ENCODE data around the gene ZC3H18.

DNA sequence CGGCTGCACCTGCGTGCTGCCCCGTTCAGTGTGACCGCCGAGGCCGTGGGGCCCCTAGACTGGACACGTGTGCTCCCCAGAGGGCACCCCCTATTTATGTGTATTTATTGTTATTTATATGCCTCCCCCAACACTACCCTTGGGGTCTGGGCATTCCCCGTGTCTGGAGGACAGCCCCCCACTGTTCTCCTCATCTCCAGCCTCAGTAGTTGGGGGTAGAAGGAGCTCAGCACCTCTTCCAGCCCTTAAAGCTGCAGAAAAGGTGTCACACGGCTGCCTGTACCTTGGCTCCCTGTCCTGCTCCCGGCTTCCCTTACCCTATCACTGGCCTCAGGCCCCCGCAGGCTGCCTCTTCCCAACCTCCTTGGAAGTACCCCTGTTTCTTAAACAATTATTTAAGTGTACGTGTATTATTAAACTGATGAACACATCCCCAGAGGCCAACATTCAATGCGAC is 69.9 kb downstream of the ZC3H18 start:
- no peak for TF ChIP-seq TAF1 (IDR thresholded peaks at IDR 0.05; ENCODE audit: low read depth)
- TF ChIP-seq, protein P1, sequence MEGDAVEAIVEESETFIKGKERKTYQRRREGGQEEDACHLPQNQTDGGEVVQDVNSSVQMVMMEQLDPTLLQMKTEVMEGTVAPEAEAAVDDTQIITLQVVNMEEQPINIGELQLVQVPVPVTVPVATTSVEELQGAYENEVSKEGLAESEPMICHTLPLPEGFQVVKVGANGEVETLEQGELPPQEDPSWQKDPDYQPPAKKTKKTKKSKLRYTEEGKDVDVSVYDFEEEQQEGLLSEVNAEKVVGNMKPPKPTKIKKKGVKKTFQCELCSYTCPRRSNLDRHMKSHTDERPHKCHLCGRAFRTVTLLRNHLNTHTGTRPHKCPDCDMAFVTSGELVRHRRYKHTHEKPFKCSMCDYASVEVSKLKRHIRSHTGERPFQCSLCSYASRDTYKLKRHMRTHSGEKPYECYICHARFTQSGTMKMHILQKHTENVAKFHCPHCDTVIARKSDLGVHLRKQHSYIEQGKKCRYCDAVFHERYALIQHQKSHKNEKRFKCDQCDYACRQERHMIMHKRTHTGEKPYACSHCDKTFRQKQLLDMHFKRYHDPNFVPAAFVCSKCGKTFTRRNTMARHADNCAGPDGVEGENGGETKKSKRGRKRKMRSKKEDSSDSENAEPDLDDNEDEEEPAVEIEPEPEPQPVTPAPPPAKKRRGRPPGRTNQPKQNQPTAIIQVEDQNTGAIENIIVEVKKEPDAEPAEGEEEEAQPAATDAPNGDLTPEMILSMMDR (IDR thresholded peaks at IDR 0.05; ENCODE audit: poor library complexity, severe bottlenecking), result no peak
- no peak for TF ChIP-seq EP300 (conservative IDR thresholded peaks at IDR 0.05; ENCODE audit: poor library complexity, severe bottlenecking)
- no peak for TF ChIP-seq EZH2 (IDR thresholded peaks at IDR 0.05; ENCODE audit: borderline replicate concordance, insufficient read depth, low read length, poor library complexity, severe bottlenecking)
- TF ChIP-seq, protein P2, sequence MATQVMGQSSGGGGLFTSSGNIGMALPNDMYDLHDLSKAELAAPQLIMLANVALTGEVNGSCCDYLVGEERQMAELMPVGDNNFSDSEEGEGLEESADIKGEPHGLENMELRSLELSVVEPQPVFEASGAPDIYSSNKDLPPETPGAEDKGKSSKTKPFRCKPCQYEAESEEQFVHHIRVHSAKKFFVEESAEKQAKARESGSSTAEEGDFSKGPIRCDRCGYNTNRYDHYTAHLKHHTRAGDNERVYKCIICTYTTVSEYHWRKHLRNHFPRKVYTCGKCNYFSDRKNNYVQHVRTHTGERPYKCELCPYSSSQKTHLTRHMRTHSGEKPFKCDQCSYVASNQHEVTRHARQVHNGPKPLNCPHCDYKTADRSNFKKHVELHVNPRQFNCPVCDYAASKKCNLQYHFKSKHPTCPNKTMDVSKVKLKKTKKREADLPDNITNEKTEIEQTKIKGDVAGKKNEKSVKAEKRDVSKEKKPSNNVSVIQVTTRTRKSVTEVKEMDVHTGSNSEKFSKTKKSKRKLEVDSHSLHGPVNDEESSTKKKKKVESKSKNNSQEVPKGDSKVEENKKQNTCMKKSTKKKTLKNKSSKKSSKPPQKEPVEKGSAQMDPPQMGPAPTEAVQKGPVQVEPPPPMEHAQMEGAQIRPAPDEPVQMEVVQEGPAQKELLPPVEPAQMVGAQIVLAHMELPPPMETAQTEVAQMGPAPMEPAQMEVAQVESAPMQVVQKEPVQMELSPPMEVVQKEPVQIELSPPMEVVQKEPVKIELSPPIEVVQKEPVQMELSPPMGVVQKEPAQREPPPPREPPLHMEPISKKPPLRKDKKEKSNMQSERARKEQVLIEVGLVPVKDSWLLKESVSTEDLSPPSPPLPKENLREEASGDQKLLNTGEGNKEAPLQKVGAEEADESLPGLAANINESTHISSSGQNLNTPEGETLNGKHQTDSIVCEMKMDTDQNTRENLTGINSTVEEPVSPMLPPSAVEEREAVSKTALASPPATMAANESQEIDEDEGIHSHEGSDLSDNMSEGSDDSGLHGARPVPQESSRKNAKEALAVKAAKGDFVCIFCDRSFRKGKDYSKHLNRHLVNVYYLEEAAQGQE (IDR thresholded peaks at IDR 0.05; ENCODE audit: borderline replicate concordance), result no peak
